ENCODE results near the gene CROT. TPM values are rescaled to one million over a fixed set of nuclear protein-coding genes. Genes with fewer than 3 reads are reported as not detected.

The CROT gene
- total RNA-seq, 4 donors from 2014 or later = 10.9 to 13.1 (median 11.9) TPM

DNA sequence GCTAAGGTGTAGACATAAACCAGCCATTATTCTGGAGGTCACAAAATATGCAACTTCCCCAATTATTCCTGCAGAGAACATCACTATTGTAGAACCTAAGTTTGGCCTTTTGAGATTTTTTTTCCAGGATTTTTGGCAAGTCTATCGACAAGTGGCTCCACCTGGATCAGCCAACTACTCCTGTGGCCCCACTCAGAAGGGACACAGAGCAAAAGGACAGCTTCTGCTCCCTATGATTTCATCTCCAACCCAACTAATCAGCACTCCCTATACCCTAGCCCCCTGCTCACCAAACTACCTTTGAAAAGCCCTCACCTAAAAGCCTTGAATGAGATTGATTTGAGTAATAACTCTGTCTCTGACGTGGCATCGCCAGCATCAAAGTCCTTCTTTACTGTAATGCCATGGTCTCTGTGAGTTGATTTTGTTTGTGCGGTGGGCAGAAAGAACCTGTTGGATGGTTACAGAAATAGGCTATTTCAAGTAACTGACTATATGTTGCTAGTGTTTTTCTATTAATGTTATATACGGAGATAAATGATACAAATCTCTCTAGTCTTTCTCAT lies 13.7 kb upstream of the CROT start:
- H3K36me3 ChIP-seq = peaks cover 0 to 74% (median 0%) of the 10 kb centered on the region in 3 donors
- H3K4me3 ChIP-seq = no peak overlapping the region
- H3K27ac ChIP-seq = no peak overlapping the region
- no peak for DNase-seq (ENCODE audit: low spot score in 2 of 2)
- WGBS, 2 donors = 93 to 96% methylated on average over 5 of the region's 5 CpGs
- H3K27me3 ChIP-seq = no peaks in the 10 kb centered on the region
- H3K9me3 ChIP-seq = peaks cover 0 to 42% (median 10%) of the 10 kb centered on the region in 4 donors
- no peaks in the 10 kb centered on the region for H3K4me1 ChIP-seq
- TF ChIP-seq EP300 (IDR thresholded peaks at IDR 0.05) (no peak), POLR2A (IDR thresholded peaks at IDR 0.05) (no peak)

DNA sequence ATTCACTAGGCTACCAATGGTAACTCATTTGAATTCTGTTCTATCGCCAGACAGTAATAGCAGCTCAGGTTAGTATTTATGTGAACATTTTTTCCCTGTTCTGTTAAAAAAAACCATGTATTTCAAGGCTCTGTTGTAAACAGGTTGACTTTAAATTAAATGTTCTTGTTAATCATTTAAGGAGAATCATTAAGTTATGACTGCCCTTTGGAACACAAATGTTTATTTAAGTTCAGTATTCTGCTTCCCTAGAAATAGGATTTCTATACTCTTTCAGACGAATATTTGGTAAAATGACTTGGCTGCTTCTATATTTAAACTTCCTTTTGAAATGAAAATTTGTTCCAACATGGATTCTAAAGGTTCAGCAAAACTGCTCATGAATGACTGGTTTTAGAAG lies 13.1 kb upstream of the CROT start:
- WGBS, 2 donors = 76 to 84% methylated on average over 2 of the region's 2 CpGs
- H3K27ac ChIP-seq = no peak overlapping the region
- no peaks in the 10 kb centered on the region for H3K27me3 ChIP-seq
- H3K36me3 ChIP-seq = peaks cover 0 to 73% (median 0%) of the 10 kb centered on the region in 3 donors
- H3K9me3 ChIP-seq = peaks cover 0 to 36% (median 10%) of the 10 kb centered on the region in 4 donors
- TF ChIP-seq, protein P1, sequence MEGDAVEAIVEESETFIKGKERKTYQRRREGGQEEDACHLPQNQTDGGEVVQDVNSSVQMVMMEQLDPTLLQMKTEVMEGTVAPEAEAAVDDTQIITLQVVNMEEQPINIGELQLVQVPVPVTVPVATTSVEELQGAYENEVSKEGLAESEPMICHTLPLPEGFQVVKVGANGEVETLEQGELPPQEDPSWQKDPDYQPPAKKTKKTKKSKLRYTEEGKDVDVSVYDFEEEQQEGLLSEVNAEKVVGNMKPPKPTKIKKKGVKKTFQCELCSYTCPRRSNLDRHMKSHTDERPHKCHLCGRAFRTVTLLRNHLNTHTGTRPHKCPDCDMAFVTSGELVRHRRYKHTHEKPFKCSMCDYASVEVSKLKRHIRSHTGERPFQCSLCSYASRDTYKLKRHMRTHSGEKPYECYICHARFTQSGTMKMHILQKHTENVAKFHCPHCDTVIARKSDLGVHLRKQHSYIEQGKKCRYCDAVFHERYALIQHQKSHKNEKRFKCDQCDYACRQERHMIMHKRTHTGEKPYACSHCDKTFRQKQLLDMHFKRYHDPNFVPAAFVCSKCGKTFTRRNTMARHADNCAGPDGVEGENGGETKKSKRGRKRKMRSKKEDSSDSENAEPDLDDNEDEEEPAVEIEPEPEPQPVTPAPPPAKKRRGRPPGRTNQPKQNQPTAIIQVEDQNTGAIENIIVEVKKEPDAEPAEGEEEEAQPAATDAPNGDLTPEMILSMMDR (IDR thresholded peaks at IDR 0.05) = no peak
- TF ChIP-seq EP300 (IDR thresholded peaks at IDR 0.05) (no peak), POLR2A (IDR thresholded peaks at IDR 0.05) (no peak)
- no peak for DNase-seq (ENCODE audit: low spot score in 2 of 2)
- H3K4me3 ChIP-seq = no peak overlapping the region
- no peaks in the 10 kb centered on the region for H3K4me1 ChIP-seq

DNA sequence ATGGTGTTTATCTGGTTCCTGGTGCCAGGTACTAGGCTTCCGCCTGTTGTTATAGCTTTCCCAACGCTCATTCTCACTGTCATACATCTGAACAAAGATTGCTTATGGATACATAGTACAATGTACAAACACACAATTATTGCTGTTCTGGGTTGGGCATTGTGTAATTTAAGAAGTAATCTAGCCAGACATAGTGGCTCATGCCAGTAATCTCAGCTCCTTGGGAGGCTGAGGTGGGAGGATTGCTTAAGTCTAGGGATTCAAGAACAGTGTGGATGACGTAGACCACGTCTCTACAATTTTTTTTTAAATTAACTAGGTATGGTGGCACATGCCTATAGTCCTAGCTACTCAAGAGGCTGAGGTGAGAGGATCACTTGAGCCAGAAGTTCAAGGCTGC lies 9.3 kb upstream of the CROT start:
- Histone ChIP-seq H3K36me3 (peaks cover 0 to 54% (median 2%) of the 10 kb centered on the region in 3 donors), H3K4me1 (no peaks in the 10 kb centered on the region), H3K27ac (no peak overlapping the region), H3K9me3 (peaks cover 0 to under 1% (median 0%) of the 10 kb centered on the region in 4 donors), H3K4me3 (no peak overlapping the region), H3K27me3 (no peaks in the 10 kb centered on the region)
- no peak for DNase-seq (ENCODE audit: low spot score in 2 of 2)
- 96 to 98% methylated on average over 4 of the region's 4 CpGs for WGBS, 2 donors
- TF ChIP-seq POLR2A (IDR thresholded peaks at IDR 0.05) (no peak), EP300 (IDR thresholded peaks at IDR 0.05) (no peak)
- TF ChIP-seq, protein P1 (IDR thresholded peaks at IDR 0.05) = no peak

DNA sequence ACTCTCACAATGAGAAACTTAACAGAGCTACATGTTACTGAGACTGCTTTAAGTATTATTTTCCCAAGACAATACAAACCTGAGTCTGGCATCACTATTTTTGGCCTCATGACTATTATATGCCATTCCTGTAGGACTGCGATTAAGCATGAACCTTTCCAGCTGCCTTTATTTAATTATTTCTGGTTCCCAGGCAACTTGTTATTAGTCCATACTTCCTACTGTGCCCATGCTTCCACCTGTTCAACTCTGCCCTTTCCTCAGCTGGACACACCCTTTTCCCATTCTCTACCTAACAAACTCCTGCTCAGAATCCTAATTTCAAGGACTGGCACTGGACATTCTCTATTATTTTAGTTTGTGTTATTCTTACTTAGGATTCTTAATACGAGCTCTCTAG lies 8.1 kb upstream of the CROT start:
- Histone ChIP-seq H3K4me1 (no peaks in the 10 kb centered on the region), H3K27ac (no peak overlapping the region), H3K9me3 (no peaks in the 10 kb centered on the region), H3K27me3 (no peaks in the 10 kb centered on the region), H3K36me3 (peaks cover 0 to 52% (median 2%) of the 10 kb centered on the region in 3 donors), H3K4me3 (no peak overlapping the region)
- no peak for TF ChIP-seq POLR2A (IDR thresholded peaks at IDR 0.05)
- TF ChIP-seq, protein P1 (IDR thresholded peaks at IDR 0.05) = no peak
- TF ChIP-seq EP300 (IDR thresholded peaks at IDR 0.05) = no peak
- DNase-seq (ENCODE audit: low spot score in 2 of 2) = no peak
- 89 to 96% methylated on average over 2 of the region's 2 CpGs for WGBS, 2 donors

DNA sequence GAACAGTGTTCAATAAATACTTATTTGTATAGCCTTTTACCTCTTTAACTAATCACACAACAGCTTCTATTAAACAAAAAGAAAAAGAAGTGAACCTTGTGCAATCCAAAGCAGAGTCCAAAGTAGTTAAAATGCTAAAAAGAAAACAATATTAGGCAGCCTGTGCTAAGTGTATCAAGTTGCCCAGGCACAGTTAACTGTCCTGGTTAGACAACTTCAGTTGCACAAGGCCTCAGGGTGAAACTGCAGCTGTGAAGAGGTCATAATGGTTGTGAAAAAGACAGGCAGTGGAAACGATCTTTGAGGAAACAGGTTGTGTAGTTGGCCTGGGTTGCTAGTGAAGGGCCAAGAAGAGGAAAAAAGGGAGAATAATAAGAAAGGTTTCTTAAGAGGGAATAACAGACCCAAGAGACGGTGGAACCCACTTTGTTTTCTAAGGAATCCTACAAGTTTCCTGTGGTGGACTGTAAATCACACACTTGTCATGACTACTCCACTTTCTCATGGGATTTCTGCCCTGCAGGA lies 6.0 kb upstream of the CROT start:
- Histone ChIP-seq H3K36me3 (peaks cover 0 to 46% (median 2%) of the 10 kb centered on the region in 3 donors), H3K9me3 (no peaks in the 10 kb centered on the region), H3K4me3 (no peak overlapping the region), H3K27ac (no peak overlapping the region), H3K4me1 (peaks cover 0 to 20% (median 8%) of the 10 kb centered on the region in 4 donors), H3K27me3 (no peaks in the 10 kb centered on the region)
- DNase-seq (ENCODE audit: low spot score in 2 of 2) = no peak
- WGBS, 2 donors = 44 to 52% methylated on average over 2 of the region's 2 CpGs
- TF ChIP-seq EP300 (IDR thresholded peaks at IDR 0.05) (no peak), POLR2A (IDR thresholded peaks at IDR 0.05) (no peak)
- TF ChIP-seq, protein P1 (IDR thresholded peaks at IDR 0.05) = no peak
